ENCODE results near the gene EVI2B.
"Not testable (repeated sequence)": the region's sequence is repeated elsewhere in the genome, so short reads cannot be mapped to it uniquely, and the experiment has no call there.

The EVI2B gene

DNA sequence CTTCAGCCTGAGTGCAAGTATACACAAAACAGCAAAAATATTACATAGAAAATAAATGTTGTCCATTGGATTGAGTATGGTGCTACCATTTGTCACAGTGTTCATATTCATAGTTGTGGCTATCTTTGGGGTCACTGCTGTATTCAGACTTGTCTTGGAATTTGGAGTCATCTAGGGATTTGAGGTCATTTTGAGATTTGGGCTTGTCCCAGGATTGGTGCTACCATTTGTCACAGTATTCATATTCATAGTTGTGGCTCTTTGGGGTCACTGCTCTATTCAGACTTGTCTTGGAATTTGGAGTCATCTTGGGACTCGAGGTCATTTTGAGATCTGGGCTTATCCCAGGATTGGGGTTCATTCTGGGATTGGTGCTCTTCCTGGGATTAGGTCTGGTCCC lies 41.6 kb downstream of the EVI2B start:
- DNase-seq (ENCODE audit: low spot score), result no peak

DNA sequence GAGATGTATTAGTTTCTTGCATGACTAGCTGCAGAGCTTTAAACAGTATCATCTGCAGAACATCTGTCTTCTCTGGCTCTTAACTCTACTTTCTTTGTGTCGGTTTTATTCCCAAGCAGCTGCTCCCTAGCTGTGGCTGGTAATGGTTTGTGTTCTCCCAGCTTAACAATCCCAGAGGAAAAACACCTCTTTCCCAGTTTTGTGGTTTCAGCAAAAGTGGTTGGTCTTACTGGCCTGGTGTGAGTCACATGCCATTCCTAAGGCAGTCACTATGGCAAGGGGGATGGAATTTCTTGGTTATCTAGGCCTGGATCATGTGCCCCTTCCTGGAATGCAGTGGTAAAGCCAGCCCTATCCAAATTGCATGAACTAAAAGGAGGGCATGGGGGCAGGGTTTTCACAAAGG lies 44.3 kb downstream of the EVI2B start:
- DNase-seq (ENCODE audit: low spot score), result peak; percentile 84

DNA sequence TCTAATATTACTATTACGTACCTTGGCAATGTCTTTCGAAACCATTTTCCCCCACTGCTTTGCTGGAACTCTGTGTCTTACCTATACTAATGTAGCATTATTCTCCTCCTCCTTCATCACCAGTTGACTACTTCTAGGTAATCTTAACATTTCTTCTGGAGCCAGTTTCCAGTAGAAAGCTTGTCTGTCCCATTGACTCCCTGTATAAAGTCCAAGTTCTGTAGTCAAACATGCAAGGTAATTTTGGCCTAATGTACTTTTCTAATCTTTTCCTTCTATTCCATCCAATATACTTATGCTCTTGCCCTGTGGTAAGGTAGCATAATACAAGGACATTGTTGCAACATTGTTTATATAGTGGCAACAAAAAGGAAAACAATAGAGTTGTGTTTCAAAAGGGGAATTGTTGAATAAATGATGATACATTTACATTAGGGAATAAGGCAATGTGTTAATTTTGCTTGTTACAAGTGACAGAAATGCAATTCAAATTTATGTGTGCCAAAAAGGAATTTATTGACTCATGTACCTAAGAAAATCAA lies 44.7 kb downstream of the EVI2B start:
- no peak for DNase-seq (ENCODE audit: low spot score)

DNA sequence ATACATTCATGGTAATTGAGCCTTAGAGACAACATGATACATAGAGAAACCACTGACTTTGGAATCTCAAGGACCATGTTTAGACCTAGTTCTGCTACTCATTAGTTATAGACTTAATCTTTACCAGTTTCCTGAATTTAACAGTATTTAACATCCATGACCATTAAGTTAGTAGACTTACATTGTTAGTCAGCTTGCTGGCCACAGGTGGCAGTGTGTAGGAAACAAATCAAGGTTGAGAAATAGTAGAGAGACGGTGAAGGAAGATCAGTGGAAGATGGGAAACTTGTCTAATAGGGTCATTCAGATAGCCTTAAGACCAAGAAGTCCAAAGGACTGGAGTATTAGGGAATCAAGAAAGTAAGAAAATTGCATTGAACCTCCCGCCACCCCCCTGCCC lies 47.8 kb downstream of the EVI2B start:
- no peak for DNase-seq (ENCODE audit: low spot score)

DNA sequence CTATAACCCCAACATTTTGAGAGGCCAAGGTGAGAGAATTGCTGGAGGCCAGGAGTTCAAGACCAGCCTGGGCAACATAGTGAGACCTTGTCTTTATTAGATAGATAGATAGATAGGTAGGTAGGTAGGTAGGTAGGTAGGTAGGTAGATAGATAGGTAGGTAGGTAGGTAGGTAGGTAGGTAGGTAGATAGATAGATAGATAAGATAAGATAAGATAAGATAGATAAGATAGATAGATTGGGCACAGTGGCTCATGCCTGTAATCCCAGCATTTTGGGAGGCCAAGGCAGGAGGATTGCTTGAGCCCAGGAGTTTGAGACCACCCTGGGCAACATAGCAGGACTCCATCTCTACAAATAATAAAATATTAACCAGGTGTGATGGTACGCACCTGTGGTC lies 50.9 kb downstream of the EVI2B start:
- DNase-seq (ENCODE audit: low spot score), result not testable (repeated sequence)

DNA sequence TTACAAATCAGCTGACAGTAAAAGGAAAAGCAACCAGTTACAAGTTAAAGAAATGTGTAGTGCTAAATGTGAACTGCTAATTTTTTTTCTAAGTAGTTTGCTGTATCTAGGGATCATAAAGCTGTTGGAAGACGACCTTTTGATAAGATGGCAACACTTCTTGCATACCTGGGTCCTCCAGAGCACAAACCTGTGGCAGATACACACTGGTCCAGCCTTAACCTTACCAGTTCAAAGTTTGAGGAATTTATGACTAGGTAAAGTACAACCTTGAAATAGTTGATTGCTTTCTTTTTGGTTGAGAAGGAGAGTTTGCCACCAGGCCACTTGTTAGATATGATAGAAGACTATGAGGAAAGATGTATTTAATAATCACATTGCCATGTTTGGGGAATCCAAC lies 52.3 kb downstream of the EVI2B start:
- DNase-seq (ENCODE audit: low spot score), result no peak

DNA sequence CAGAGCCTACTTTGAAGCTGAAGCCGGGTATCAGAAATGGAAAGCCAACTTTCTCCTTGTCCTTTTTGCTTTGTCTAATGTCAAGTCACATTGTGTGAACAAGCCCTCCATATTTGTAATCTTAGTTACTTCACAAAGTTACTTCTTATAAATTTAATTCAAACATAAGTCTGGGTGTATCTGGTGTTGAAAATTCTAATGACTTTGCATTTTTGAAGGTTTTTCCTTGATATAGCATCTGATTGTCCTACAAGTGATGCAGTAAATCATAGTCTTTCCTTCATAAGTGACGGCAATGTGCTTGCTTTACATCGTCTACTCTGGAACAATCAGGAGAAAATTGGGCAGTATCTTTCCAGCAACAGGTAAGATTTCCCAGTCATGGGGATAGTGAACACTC lies 53.7 kb downstream of the EVI2B start:
- DNase-seq (ENCODE audit: low spot score), result no peak

DNA sequence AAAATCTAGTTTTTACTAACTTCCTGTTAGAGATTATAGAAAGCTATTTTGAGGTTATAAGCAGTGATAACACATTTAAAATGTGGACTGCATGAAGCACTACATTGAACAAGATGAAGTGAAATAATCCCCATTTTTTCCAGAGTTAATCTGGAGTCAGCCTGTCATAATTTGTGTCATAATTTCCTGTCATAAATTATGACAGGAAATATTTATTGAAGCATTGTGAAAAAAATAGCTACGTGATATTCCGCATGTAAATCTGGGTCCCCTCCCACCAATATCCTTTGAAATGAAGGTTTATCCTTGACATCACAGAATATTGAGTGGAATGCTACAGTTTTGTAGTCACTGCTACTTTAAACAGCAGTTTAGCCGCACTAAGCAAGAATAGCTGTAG lies 56.9 kb downstream of the EVI2B start:
- no peak for DNase-seq (ENCODE audit: low spot score)

DNA sequence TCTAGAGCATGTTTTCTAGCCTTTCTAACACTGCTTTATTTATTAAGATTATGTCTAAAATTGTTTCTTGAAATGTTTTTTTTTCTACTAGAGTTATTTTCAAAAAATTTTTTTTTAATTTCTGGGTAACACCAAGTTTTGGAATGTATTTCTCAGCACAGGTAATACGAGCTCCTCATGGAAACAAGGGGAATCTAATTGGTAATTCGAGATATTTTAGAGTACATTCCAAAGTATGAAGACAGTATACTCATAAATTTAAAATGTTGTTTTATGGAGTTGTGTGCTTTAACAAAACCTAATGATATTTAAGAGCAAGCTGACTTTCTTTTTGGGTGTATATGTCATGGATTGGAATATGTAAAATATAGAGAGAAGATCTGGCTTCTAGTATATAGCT lies 59.2 kb downstream of the EVI2B start:
- DNase-seq (ENCODE audit: low spot score), result no peak

Data from AG20443 (cell line).